ENCODE results near the gene DDX54.
A peak's percentile ranks its signal among the peaks of the same experiment; 100 is the strongest.
"Not testable (repeated sequence)": the region's sequence is repeated elsewhere in the genome, so short reads cannot be mapped to it uniquely, and the experiment has no call there.

DDX54 gene

GRCh38 chr12:113220593-113221180 is 35.4 kb upstream of the DDX54 start:
- no peak for DNase-seq (ENCODE audit: low read depth)

- no peak for DNase-seq (ENCODE audit: low read depth)
Observed at GRCh38 chr12:113216027-113216426, 30.7 kb upstream of the DDX54 start.

GRCh38 chr12:113214895-113215400 is 29.7 kb upstream of the DDX54 start:
- no peak for DNase-seq (ENCODE audit: low read depth)

GRCh38 chr12:113211160-113211559 is 25.9 kb upstream of the DDX54 start:
- no peak for DNase-seq (ENCODE audit: low read depth)

GRCh38 chr12:113208041-113208934 is 23.0 kb upstream of the DDX54 start:
- DNase-seq (ENCODE audit: low read depth): peak; percentile 27

- DNase-seq (ENCODE audit: low read depth): no peak
Observed at GRCh38 chr12:113207613-113208040, 22.3 kb upstream of the DDX54 start.

- DNase-seq (ENCODE audit: low read depth): not testable (repeated sequence)
Observed at GRCh38 chr12:113206802-113207201, 21.5 kb upstream of the DDX54 start.

- no peak for DNase-seq (ENCODE audit: low read depth)
Observed at GRCh38 chr12:113204804-113205203, 19.5 kb upstream of the DDX54 start.

GRCh38 chr12:113203852-113204760 is 18.8 kb upstream of the DDX54 start:
- no peak for DNase-seq (ENCODE audit: low read depth)

- DNase-seq (ENCODE audit: low read depth): no peak
Observed at GRCh38 chr12:113202300-113203075, 17.2 kb upstream of the DDX54 start.

GRCh38 chr12:113201187-113202177 is 16.2 kb upstream of the DDX54 start:
- DNase-seq (ENCODE audit: low read depth): no peak

GRCh38 chr12:113200021-113200797 is 14.9 kb upstream of the DDX54 start:
- DNase-seq (ENCODE audit: low read depth): no peak

GRCh38 chr12:113198296-113198695 is 13.0 kb upstream of the DDX54 start:
- no peak for DNase-seq (ENCODE audit: low read depth)

GRCh38 chr12:113197518-113198077 is 12.3 kb upstream of the DDX54 start:
- DNase-seq (ENCODE audit: low read depth): no peak

- DNase-seq (ENCODE audit: low read depth): peak; percentile 16
Observed at GRCh38 chr12:113196990-113197389, 11.7 kb upstream of the DDX54 start.

- DNase-seq (ENCODE audit: low read depth): no peak
Observed at GRCh38 chr12:113196582-113196981, 11.3 kb upstream of the DDX54 start.

- no peak for DNase-seq (ENCODE audit: low read depth)
Observed at GRCh38 chr12:113195598-113195997, 10.3 kb upstream of the DDX54 start.

GRCh38 chr12:113194971-113195391 is 9.7 kb upstream of the DDX54 start:
- no peak for DNase-seq (ENCODE audit: low read depth)

- no peak for DNase-seq (ENCODE audit: low read depth)
Observed at GRCh38 chr12:113191227-113191626, 5.9 kb upstream of the DDX54 start.

Data from activated T-helper 1 cell treated with Interleukin-2 at 50 U/mL for 16 hours (primary cell).